WTC11 (cell line): ENCODE results near the gene WFDC1.

Experiments used
- JUN ChIP-seq: sonication (generic); formaldehyde crosslinking; IDR thresholded peaks from 2 replicates; pipeline ENCODE4 v1.8.0; 2023; ENCODE audit warnings: mild to moderate bottlenecking, missing genetic modification reagents
- ZNF263 ChIP-seq: sonication (generic); formaldehyde crosslinking; IDR thresholded peaks from 2 replicates; pipeline ENCODE4 v1.8.1; 2022; ENCODE audit warnings: low read depth, mild to moderate bottlenecking, moderate library complexity, missing genetic modification reagents

- TF ChIP-seq ZNF263 (no peak), JUN (CRISPR knock-in tag) (no peak)
Observed at GRCh38 chr16:84323606-84324005, 28.9 kb downstream of the WFDC1 start.
